ENCODE results near the gene NOS2.

GRCh38 chr17:27845264-27846041 lies 45.1 kb upstream of the NOS2 start:
- TF ChIP-seq, protein P1, sequence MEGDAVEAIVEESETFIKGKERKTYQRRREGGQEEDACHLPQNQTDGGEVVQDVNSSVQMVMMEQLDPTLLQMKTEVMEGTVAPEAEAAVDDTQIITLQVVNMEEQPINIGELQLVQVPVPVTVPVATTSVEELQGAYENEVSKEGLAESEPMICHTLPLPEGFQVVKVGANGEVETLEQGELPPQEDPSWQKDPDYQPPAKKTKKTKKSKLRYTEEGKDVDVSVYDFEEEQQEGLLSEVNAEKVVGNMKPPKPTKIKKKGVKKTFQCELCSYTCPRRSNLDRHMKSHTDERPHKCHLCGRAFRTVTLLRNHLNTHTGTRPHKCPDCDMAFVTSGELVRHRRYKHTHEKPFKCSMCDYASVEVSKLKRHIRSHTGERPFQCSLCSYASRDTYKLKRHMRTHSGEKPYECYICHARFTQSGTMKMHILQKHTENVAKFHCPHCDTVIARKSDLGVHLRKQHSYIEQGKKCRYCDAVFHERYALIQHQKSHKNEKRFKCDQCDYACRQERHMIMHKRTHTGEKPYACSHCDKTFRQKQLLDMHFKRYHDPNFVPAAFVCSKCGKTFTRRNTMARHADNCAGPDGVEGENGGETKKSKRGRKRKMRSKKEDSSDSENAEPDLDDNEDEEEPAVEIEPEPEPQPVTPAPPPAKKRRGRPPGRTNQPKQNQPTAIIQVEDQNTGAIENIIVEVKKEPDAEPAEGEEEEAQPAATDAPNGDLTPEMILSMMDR (IDR thresholded peaks at IDR 0.05) = no peak
- TF ChIP-seq POLR2AphosphoS5 (IDR thresholded peaks at IDR 0.05) (no peak), EP300 (IDR thresholded peaks at IDR 0.05; ENCODE audit: low read depth) (no peak)

Data from transverse colon (tissue), 4 donors.